NCI-H187 treated with DMSO at 0.1 percent for 48 hours (cell line): ENCODE data around the gene PLEKHB2.
"Not testable (repeated sequence)": the region's sequence is repeated elsewhere in the genome, so short reads cannot be mapped to it uniquely, and the experiment has no call there.

Source experiments
- DNase-seq: peaks from one replicate; lab custom pipeline; 2025; lab: John Stamatoyannopoulos, UW

The PLEKHB2 gene

GRCh38 chr2:131143803-131144202 lies 38.7 kb downstream of the PLEKHB2 start:
- no peak for DNase-seq

DNA sequence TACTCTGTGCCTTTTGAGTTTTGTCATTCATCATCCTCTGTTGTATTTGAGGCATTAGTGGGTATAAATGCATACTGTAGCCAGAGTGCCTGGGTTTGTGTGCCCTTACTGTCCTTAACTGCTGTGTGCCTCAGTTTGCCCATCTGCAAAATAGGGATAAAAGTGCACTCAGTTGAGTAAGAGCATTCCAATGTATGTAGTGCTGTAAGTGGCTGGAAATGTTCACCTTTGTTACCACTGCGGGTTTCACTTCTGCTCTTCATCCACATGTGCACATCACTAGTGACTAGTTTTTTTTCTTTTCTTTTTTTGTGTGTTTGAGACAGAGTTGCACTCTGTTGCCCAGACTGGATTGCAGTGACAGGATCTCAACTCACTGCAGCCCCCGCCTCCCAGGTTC lies 39.9 kb downstream of the PLEKHB2 start:
- DNase-seq: no peak

DNA sequence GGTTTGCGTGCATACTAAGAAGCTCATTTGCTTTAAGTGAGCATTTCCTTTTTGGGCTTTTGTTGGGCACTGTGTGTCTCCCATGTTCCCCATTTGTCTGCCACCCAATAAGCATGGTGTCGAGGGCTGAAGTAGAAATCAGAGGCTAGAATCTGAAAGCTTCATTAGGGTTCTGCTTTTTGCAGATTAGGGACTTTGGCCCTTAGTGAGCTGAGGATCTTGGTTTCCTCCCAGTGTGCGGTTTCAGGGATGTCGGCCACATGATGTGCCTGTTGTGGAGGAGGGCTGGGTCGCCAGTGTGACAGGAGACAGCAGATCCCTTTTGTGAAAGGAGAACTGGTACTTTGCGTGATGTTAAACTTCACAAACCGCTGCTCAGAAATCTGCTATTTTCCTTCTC lies 41.1 kb downstream of the PLEKHB2 start:
- DNase-seq: no peak

- DNase-seq: no peak
Measured at GRCh38 chr2:131146749-131147148, 41.6 kb downstream of the PLEKHB2 start.

DNA sequence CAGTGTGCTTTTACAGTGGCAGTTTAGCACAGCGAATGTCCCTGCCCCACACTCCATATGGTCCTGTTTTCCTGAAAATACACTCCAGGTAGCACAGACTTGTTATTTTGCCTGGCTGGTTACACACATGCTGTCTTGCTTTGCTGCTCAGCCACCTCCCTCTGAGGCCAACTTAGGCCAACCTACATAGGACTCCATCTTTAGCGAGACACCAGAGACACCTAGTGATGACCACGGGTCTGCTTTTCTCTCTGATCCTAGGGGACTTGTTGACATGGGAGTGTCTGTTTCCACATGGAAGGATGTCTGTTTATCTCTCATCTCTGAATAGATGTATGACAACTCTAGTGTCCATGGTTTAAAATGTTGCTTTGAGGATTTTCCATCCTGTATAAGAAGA lies 43.3 kb downstream of the PLEKHB2 start:
- DNase-seq: no peak

GRCh38 chr2:131150109-131150508 lies 45.0 kb downstream of the PLEKHB2 start:
- not testable (repeated sequence) for DNase-seq

DNA sequence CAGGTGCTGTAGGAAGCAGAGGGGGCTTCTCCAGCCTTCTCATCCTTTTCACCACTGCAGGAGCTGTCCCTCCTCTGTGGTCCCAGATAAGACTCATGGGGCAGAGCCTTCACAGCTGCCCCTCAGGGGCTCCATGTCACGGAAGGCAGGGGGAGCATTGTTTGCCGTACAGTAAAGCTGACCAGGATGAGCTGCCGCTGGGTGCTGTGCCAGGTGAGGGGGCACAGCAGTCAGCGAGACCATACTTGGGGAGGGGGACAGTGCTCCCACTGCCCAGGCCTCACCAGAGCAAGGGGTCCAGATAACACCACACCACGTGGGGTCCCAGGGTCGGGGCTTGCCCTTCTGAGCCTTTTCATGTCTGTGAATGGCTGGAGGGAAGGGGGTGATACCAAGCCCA lies 46.3 kb downstream of the PLEKHB2 start:
- no peak for DNase-seq

GRCh38 chr2:131152074-131152473 lies 46.9 kb downstream of the PLEKHB2 start:
- DNase-seq: no peak

GRCh38 chr2:131153529-131153928 lies 48.4 kb downstream of the PLEKHB2 start:
- DNase-seq: no peak

DNA sequence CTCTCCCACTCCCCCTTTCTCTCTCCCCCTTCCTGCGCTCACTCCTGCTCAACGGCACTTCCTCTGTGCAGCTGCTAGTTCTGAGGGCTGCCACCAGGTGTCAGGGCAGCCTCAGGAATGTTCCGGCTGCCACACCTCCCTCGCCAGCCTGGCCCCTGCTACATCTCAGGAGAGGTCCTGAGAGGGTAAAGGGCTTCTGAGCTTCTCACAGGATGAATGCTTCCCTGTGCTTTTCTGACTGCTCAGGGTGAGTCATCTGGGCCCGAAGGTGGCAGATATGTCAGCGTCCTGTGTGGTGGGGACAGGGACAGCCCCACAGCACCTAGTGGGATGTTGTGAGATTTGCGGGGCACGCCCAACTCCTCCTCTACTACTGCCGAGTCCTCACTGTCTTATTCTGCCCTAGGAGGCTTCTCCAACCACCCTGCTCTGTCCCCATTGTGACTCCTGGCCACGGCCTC lies 49.0 kb downstream of the PLEKHB2 start:
- peak; percentile 3 for DNase-seq

- DNase-seq: no peak
Measured at GRCh38 chr2:131154647-131155046, 49.5 kb downstream of the PLEKHB2 start.

DNA sequence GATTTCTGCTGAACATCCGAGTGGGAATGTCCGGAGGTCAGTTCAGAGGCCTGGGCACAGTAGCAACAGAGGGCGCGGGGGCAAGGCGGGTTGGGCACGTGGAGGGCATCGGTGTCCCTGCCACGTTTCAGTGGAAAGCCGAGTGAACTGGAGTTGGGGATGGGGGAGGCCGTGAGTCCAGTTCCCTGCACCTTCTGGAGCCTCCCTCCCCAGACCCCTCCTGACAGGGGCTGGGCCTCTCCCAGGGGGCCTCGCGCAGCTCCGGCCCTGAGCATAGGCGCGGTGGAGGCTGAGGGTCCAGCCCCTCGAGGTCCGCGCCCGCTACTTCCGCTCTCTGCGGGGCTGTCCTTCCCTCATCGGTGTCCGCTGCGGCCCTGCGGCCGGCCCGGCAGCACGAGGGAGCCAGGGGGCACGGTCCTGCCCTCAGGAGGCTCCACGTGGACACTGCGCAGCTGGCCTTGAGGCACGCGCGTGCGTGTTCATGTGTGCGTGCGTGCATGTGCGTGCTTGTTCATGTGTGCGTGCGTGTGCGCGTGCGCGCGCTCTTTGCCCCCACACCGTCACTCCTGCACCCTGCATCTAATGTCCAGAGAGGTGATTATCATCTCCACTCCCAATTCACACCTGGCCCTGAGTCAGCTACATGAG lies 50.2 kb downstream of the PLEKHB2 start:
- no peak for DNase-seq

DNA sequence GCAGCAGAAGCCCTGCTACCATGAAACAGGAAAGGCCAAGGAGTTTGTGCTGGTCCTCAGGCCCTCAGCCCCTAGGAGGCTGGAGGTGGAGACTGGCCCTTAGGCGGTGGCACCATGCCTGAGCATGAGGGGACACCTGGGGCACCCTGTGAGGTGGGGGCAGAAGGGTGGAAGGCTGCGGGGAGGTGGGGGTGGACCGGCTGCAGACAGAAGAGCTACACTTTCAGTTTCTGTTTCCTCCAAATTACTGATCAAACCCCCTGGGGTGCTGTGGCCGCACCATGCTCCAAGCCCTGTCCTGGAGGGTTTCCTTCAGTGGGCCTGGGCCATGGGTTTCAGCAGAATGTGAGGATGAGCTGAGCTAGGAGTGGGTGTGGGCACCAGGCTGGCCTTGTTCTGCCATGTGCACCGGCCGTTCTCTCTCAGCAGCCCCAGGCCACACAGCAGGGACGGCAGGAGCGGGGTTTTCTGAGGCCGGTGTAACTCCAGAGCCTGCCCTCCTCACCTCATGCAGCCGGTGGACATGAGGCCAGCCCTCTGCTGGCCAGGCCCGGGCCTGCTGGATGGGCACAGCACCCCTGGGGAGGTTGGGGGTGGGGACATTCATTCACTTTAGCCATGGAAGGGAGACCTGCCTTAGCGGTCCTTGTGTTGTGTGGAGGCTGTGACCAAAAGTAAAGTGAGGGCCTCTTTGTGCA lies 51.5 kb downstream of the PLEKHB2 start:
- DNase-seq: no peak

- DNase-seq: not testable (repeated sequence)
Measured at GRCh38 chr2:131165562-131165961, 60.4 kb downstream of the PLEKHB2 start.

GRCh38 chr2:131168538-131168937 lies 63.4 kb downstream of the PLEKHB2 start:
- DNase-seq: no peak

GRCh38 chr2:131178050-131178449 lies 72.9 kb downstream of the PLEKHB2 start:
- DNase-seq: not testable (repeated sequence)

DNA sequence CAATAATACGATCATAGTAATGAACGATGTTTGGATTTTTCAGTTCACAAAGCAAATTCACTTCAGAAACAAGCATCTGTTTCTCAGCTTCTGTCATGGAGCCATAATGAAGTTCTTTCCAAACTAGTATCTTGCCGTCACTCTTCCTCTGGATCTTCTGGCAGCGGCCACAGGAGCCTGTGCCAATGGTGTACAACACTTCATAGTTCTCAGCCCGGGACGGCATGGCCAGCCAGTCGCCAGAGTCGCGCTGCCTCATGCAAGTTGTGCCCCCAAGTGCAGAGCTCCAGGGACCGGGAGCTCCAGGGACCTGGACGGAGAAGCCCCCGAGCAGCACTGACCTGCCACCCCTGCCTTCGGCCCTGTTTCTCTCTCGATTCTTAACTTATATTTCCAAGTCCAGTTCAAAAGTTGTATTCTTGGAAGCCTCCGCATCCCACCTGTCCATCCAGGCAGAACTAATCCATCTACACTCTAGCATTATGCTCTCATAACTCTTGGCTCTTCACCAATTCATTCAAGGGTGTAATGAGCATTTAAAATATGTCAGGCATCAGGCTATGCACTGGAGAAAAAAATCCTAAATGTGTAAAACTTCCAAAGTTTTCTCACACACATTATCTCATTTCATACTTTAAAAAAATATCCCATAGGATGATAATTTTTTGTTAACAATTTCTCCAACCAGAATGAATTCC lies 73.7 kb downstream of the PLEKHB2 start:
- not testable (repeated sequence) for DNase-seq

DNA sequence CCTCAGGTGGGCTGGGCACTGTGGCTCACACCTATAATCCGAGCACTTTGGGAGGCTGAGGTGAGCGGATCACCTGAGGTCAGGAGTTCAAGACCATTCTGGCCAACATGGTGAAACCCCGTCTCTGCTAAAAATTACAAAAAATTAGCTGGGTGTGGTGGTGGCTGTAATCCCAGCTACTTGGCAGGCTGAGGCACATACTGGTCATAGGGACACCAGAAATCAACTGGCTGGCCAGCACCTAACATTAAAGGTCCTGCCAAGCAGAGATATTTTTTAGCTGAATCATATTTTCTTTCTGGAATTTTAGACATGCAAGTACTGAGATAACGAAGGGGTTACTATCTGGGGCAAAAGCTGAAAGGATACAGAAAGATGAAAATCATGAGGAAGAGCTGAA lies 76.3 kb downstream of the PLEKHB2 start:
- not testable (repeated sequence) for DNase-seq

GRCh38 chr2:131193421-131193820 lies 88.3 kb downstream of the PLEKHB2 start:
- not testable (repeated sequence) for DNase-seq

GRCh38 chr2:131196186-131196585 lies 91.0 kb downstream of the PLEKHB2 start:
- not testable (repeated sequence) for DNase-seq
